GM12875 (cell line): ENCODE data around the gene AASS.

ENCODE experiments used
- H3K4me3 ChIP-seq: one replicate; pipeline ENCODE4 v1.5.1; 2011; ENCODE audit warnings: low read depth, low read length, control low read depth
- TF ChIP-seq, protein P1 (sequence below): IDR thresholded peaks from 2 replicates; pipeline ENCODE4 v1.5.1; 2011; ENCODE audit warnings: low read depth, mild to moderate bottlenecking, control low read depth, inconsistent platforms, low read length, moderate library complexity, borderline replicate concordance; ENCODE audit not compliant: insufficient read depth

AASS gene

DNA sequence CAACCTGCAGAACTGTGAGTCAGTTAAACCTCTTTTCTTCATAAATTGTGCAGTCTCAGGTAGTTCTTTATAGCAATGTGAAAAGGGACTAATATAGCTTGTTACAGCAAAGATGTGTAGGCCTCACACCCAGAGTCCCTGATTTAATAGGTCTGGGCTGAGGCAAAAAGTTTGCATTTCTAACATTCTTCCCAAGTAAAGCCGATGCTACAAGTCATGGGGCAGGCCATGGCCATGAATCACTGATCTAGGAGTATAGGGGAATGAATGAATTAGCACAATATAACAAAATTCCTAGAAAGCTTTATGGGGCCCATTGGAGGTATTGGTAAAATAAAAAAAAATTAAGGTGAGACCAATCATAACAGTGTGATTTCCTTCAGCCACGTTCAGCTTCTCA lies 11.5 kb upstream of the AASS start:
- TF ChIP-seq, protein P1, sequence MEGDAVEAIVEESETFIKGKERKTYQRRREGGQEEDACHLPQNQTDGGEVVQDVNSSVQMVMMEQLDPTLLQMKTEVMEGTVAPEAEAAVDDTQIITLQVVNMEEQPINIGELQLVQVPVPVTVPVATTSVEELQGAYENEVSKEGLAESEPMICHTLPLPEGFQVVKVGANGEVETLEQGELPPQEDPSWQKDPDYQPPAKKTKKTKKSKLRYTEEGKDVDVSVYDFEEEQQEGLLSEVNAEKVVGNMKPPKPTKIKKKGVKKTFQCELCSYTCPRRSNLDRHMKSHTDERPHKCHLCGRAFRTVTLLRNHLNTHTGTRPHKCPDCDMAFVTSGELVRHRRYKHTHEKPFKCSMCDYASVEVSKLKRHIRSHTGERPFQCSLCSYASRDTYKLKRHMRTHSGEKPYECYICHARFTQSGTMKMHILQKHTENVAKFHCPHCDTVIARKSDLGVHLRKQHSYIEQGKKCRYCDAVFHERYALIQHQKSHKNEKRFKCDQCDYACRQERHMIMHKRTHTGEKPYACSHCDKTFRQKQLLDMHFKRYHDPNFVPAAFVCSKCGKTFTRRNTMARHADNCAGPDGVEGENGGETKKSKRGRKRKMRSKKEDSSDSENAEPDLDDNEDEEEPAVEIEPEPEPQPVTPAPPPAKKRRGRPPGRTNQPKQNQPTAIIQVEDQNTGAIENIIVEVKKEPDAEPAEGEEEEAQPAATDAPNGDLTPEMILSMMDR = no peak
- no peak overlapping the region for H3K4me3 ChIP-seq

DNA sequence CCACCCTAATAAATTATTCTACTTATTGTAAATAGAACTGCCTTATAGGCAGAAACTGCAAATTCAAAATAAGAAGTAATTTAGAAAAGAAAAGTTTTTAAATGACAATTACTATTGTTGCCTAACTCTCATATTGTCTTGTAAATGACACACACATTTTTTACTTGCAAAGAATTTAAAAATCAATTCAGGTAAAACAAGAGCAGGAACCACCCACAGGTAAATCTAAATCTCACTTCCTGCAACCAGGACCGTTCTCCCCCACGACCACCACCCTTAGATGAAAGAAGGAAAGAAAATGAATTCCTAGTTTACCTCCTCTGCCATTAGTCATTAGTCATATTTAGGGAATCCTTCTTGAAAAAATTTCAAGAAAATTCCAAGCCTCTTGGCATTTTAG lies 4.8 kb upstream of the AASS start:
- TF ChIP-seq, protein P1 = no peak
- H3K4me3 ChIP-seq = no peak overlapping the region

DNA sequence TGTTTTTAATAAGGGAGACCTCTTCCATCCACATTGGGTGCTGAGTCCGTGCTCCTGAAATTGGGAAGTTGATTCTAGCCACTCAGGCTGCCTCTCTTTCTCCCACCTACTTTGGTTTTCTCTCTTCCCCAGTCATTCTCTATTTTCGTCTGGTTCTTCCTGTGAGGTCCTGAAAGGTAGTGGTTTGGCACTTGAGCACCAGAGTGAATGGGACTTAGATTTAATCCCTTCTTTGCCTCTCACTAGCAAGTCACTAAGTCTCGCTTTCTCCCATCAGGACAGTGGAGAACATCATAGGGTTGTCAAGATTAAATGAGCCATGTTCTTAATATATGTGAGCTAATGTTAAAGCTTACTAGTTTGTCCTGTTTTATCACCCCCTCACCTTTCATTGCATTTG lies 4.0 kb upstream of the AASS start:
- TF ChIP-seq, protein P1 = no peak
- H3K4me3 ChIP-seq = no peak overlapping the region

DNA sequence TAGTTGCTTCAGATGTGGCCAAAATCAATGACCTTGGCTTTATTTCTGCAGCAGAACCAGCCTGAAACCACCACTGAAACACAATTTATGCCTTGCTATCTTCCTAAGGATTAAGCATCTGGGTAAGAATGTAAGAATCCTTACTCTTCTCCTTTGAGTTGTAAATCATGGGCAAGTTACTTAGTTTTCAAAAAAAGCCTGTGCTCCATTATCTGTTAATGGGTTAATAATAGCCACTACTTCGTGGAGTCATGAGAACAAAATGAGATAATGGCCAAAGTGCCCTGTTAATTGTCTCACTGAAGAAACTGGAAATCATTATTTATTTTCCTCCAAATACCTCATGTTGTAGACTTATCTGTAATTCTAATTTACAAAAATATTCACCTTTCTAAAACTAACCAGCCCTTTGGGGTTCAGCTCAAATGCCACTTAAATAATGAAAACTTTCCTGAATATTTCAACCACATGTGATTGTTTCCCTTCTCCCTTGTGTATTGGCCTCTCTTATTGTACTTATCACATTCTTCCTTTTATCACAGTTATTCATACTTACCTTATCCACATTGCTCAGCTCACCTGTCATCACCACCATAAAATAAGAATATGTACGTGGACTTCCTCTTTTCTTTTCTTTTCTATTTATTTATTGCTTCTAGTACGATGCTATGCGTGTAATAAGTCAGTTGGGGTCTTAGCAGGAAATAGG lies 2.0 kb upstream of the AASS start:
- TF ChIP-seq, protein P1 = no peak
- no peak overlapping the region for H3K4me3 ChIP-seq

DNA sequence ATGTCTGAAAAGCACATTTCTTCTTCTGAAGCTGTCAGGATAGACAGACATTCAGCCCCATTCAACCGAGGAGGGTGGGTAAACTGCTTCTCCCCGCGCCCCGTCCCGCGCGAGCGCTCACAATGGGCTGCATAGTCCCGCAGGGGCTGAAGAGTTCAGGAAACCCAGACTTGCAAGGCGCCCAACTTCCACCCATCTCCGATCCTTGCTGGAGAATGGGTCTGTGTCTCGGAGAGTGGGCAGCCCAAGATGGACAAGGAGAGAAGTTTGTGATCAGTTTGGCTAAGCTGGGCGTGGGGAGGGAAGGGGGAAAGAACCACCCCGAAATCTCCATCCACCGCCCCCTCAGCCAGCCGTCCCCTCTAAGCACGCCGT lies 686 bp downstream of the AASS start:
- no peak overlapping the region for H3K4me3 ChIP-seq
- TF ChIP-seq, protein P1 = no peak

DNA sequence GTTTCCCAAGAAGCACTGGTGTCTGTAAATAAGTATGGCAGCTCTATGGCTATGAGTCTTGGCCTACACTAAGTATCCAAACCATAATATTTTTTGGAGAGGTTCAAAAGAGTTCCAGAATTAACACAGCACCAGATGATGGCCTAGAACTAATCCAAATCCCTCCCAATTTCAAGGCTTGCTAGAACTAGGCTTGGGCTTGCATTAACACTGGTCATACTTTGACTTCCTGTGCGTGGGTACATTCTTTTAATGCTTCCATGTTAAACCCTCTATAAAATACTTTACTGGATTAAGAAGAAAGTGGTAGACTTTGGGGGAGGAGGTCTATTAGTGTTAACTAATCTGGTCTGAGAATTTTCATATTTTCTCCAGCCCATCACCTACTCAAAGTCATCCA lies 3.1 kb downstream of the AASS start:
- TF ChIP-seq, protein P1 = no peak
- no peak overlapping the region for H3K4me3 ChIP-seq

DNA sequence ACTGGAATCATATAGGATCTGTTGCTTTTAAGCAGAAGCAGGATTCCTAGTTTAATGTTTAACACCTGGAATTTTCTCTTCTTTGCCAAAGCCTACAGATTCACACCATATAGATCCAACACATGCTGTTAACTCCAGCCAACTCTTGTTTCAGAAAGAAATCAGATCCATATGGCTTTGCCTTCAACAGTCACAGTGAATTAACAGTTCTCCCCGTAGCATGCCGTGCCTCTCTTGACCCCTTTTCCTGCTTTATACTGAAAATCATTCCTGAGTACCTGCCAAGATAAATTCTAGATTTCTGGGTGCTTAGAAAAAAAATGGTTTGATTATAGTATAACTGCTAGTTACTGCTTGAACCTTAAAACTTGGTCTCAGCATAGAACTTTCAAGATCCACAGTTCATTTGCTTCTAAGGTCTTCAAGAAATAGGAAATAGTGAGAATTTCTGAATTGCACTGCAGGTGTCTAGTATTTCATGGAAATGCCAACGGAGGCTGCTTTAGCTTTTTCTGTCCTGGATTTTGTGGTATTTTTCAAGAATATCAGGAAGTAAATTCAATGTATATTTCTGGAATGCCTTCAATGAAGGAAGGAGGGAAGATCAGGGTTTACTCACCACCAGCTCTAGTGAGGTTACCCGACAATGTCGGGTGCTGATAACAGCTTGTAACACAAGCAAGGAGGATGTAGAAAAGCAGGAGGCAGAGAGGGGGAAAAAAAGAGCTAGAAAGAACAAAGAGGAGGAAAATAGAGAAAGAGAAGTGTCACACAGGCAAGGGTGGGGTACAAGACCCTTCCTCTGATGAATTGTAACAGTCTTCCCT lies 6.6 kb downstream of the AASS start:
- TF ChIP-seq, protein P1 = no peak
- no peak overlapping the region for H3K4me3 ChIP-seq
